ENCODE data around the gene MRPS6. TPM values are rescaled to one million over a fixed set of nuclear protein-coding genes. Genes with fewer than 3 reads are reported as not detected.
A peak's percentile ranks its signal among the peaks of the same experiment; 100 is the strongest.

Gene MRPS6
- total RNA-seq, 4 donors from 2014 or later = 19.5 to 44.0 (median 40.9) TPM

GRCh38 chr21:34132926-34133325 lies 59.5 kb downstream of the MRPS6 start:
- H3K36me3 ChIP-seq = peaks cover 0 to 6% (median 5%) of the 10 kb centered on the region in 4 donors
- intact Hi-C loops (cut with DNase I) = no loop called here
- no peaks in the 10 kb centered on the region for H3K9me3 ChIP-seq
- DNase-seq (ENCODE audit: extremely low spot score) = peak; percentile 26
- peaks cover 58 to 63% (median 60%) of the 10 kb centered on the region in 4 donors for H3K4me1 ChIP-seq
- 78% methylated on average over 4 of the region's 4 CpGs for WGBS
- H3K27me3 ChIP-seq = no peaks in the 10 kb centered on the region
- H3K4me3 ChIP-seq = no peak overlapping the region
- no peak for TF ChIP-seq CTCF (IDR thresholded peaks at IDR 0.05)
- no peak for TF ChIP-seq POLR2A (IDR thresholded peaks at IDR 0.05; ENCODE audit: low read depth)
- TF ChIP-seq POLR2AphosphoS5 (IDR thresholded peaks at IDR 0.05) = no peak
- TF ChIP-seq EP300 (IDR thresholded peaks at IDR 0.05) = no peak
- H3K27ac ChIP-seq (replicated peaks in 1 of 4) = peak overlapping the region; percentile 79 to 85 (median 84)

- intact Hi-C loops (cut with DNase I) = no loop called here
- peak overlapping the region in 3 of 4 donors; percentile 34 to 84 (median 83) for H3K27ac ChIP-seq (replicated peaks in 1 of 4)
- 56% methylated on average over 1 of the region's 1 CpG for WGBS
These were observed 60.0 kb downstream of the MRPS6 start for GRCh38 chr21:34133392-34133791.

GRCh38 chr21:34133802-34134201 lies 60.4 kb downstream of the MRPS6 start:
- intact Hi-C loops (cut with DNase I) = no loop called here
- H3K9me3 ChIP-seq = no peaks in the 10 kb centered on the region
- TF ChIP-seq POLR2AphosphoS5 (IDR thresholded peaks at IDR 0.05) (no peak), POLR2A (IDR thresholded peaks at IDR 0.05; ENCODE audit: low read depth) (no peak), CTCF (IDR thresholded peaks at IDR 0.05) (peak in 1 of 3 experiments; percentile 27), EP300 (IDR thresholded peaks at IDR 0.05) (no peak)

More at GRCh38 chr21:34133392-34133791, 60.0 kb downstream of the MRPS6 start:
- DNase-seq (ENCODE audit: extremely low spot score) = peak; percentile 55
- H3K9me3 ChIP-seq = no peaks in the 10 kb centered on the region
- H3K27me3 ChIP-seq = no peaks in the 10 kb centered on the region
- TF ChIP-seq CTCF (IDR thresholded peaks at IDR 0.05) = no peak
- TF ChIP-seq POLR2A (IDR thresholded peaks at IDR 0.05; ENCODE audit: low read depth) = no peak
- TF ChIP-seq POLR2AphosphoS5 (IDR thresholded peaks at IDR 0.05) = no peak
- no peak for TF ChIP-seq EP300 (IDR thresholded peaks at IDR 0.05)
- H3K4me3 ChIP-seq = no peak overlapping the region
- peaks cover 54 to 58% (median 55%) of the 10 kb centered on the region in 4 donors for H3K4me1 ChIP-seq
- peaks cover 0 to 6% (median 5%) of the 10 kb centered on the region in 4 donors for H3K36me3 ChIP-seq

GRCh38 chr21:34135330-34135729 lies 62.0 kb downstream of the MRPS6 start:
- WGBS = 92% methylated on average over 4 of the region's 5 CpGs

More at GRCh38 chr21:34133802-34134201, 60.4 kb downstream of the MRPS6 start:
- WGBS = 83% methylated on average over 2 of the region's 2 CpGs
- H3K27me3 ChIP-seq = no peaks in the 10 kb centered on the region
- peaks cover 0 to 6% (median 5%) of the 10 kb centered on the region in 4 donors for H3K36me3 ChIP-seq
- H3K4me1 ChIP-seq = peaks cover 50 to 54% (median 51%) of the 10 kb centered on the region in 4 donors
- H3K27ac ChIP-seq (replicated peaks in 1 of 4) = peak overlapping the region in 2 of 4 donors; percentile 34 to 84
- DNase-seq (ENCODE audit: extremely low spot score) = no peak
- H3K4me3 ChIP-seq = no peak overlapping the region

More at GRCh38 chr21:34135330-34135729, 62.0 kb downstream of the MRPS6 start:
- DNase-seq (ENCODE audit: extremely low spot score) = peak; percentile 29
- H3K4me3 ChIP-seq = no peak overlapping the region
- H3K4me1 ChIP-seq = peaks cover 35 to 39% (median 36%) of the 10 kb centered on the region in 4 donors
- H3K27me3 ChIP-seq = no peaks in the 10 kb centered on the region
- TF ChIP-seq EP300 (IDR thresholded peaks at IDR 0.05) (no peak), POLR2A (IDR thresholded peaks at IDR 0.05; ENCODE audit: low read depth) (no peak), CTCF (IDR thresholded peaks at IDR 0.05) (no peak), POLR2AphosphoS5 (IDR thresholded peaks at IDR 0.05) (no peak)
- H3K36me3 ChIP-seq = peaks cover 0 to 6% (median 5%) of the 10 kb centered on the region in 4 donors
- no peak overlapping the region for H3K27ac ChIP-seq (replicated peaks in 1 of 4)
- intact Hi-C loops (cut with DNase I) = no loop called here
- no peaks in the 10 kb centered on the region for H3K9me3 ChIP-seq

All from esophagus muscularis mucosa (tissue), 4 donors.